Neural cell (in vitro differentiated cells): ENCODE measurements around the gene PDE1C. TPM values are rescaled to one million over a fixed set of nuclear protein-coding genes. Genes with fewer than 3 reads are reported as not detected.

Experiments used
- H2AFZ ChIP-seq: fragments of 200-600, 300-800 bp; sonication (generic), shearing (Covaris generic); 2 replicates; pipeline ENCODE4 v1.6.0; 2014; ENCODE audit warnings: low read depth, mild to moderate bottlenecking, antibody characterized with exemption, low read length, moderate library complexity
- H3F3A ChIP-seq: fragments of 200-600 bp; shearing (Covaris generic); 2 replicates; pipeline ENCODE4 v1.6.1; 2016; ENCODE audit warnings: mild to moderate bottlenecking, moderate library complexity, mixed read lengths, antibody characterized with exemption, low read length; ENCODE audit not compliant: insufficient read depth, poor library complexity, severe bottlenecking
- H3K27ac ChIP-seq: fragments of 200-600, 300-800 bp; sonication (generic), shearing (Covaris generic); 2 replicates; pipeline ENCODE4 v1.5.1; 2014; ENCODE audit warnings: mild to moderate bottlenecking, low read length, moderate library complexity
- H3K27me3 ChIP-seq: fragments of 300-800, 200-600 bp; sonication (generic), shearing (Covaris generic); 2 replicates; pipeline ENCODE4 v1.6.0; 2014; ENCODE audit warnings: mild to moderate bottlenecking, low read depth, low read length, moderate library complexity; ENCODE audit not compliant: insufficient read depth
- H3K36me3 ChIP-seq: fragments of 300-800, 200-600 bp; sonication (generic), shearing (Covaris generic); 2 replicates; pipeline ENCODE4 v1.5.1; 2014; ENCODE audit warnings: mild to moderate bottlenecking, antibody characterized with exemption, low read length, moderate library complexity; ENCODE audit not compliant: insufficient read depth
- H3K4me2 ChIP-seq: fragments of 300-800, 200-600 bp; sonication (generic), shearing (Covaris generic); 2 replicates; pipeline ENCODE4 v1.6.0; 2014; ENCODE audit warnings: mild to moderate bottlenecking, low read length
- H3K4me3 ChIP-seq: fragments of 300-800, 200-600 bp; sonication (generic), shearing (Covaris generic); 2 replicates; pipeline ENCODE4 v1.5.1; 2014; ENCODE audit warnings: mild to moderate bottlenecking, low read length, moderate library complexity
- H3K79me2 ChIP-seq: fragments of 200-600 bp; shearing (Covaris generic); replicated peaks from 2 replicates; pipeline ENCODE4 v1.6.0; 2014; ENCODE audit warnings: mild to moderate bottlenecking, low read length, moderate library complexity; ENCODE audit not compliant: insufficient read depth
- H3K9ac ChIP-seq: fragments of 300-800, 200-600 bp; sonication (generic), shearing (Covaris generic); 2 replicates; pipeline ENCODE4 v1.6.1; 2016; ENCODE audit warnings: mild to moderate bottlenecking, low read length, mixed read lengths
- H3K9me2 ChIP-seq: fragments of 200-600 bp; shearing (Covaris generic); 2 replicates; pipeline ENCODE4 v1.6.1; 2016; ENCODE audit warnings: mild to moderate bottlenecking, low read length, mixed read lengths; ENCODE audit not compliant: insufficient read depth
- H3K9me3 ChIP-seq: fragments of 200-600, 300-800 bp; sonication (generic), shearing (Covaris generic); 2 replicates; pipeline ENCODE4 v1.6.1; 2016; ENCODE audit warnings: mild to moderate bottlenecking, mixed run types, low read length, moderate library complexity, mixed read lengths
- H4K20me1 ChIP-seq: fragments of 200-600 bp; shearing (Covaris generic); 2 replicates; pipeline ENCODE4 v1.6.1; 2016; ENCODE audit warnings: mild to moderate bottlenecking, mixed run types; ENCODE audit not compliant: insufficient read depth
- CTCF ChIP-seq: fragments of 450-650 bp; IDR thresholded peaks from 2 replicates; pipeline ENCODE4 v1.5.1; 2014; ENCODE audit warnings: antibody characterized with exemption, mild to moderate bottlenecking, moderate library complexity; ENCODE audit not compliant: poor library complexity, severe bottlenecking
- EP300 ChIP-seq: fragments of 450-650 bp; conservative IDR thresholded peaks from 2 replicates; pipeline ENCODE4 v1.6.1; 2014; ENCODE audit warnings: antibody characterized with exemption, mild to moderate bottlenecking, moderate library complexity; ENCODE audit not compliant: poor library complexity, severe bottlenecking
- EZH2 ChIP-seq: fragments of 200-600, 300-800 bp; shearing (Covaris generic), sonication (generic); IDR thresholded peaks from 2 replicates; pipeline ENCODE4 v1.6.1; 2014; ENCODE audit warnings: antibody characterized with exemption, low read length, borderline replicate concordance, mild to moderate bottlenecking; ENCODE audit not compliant: insufficient read depth, poor library complexity, severe bottlenecking
- MXI1 ChIP-seq: fragments of 450-650 bp; conservative IDR thresholded peaks from 2 replicates; pipeline ENCODE4 v1.6.1; 2014; ENCODE audit warnings: antibody characterized with exemption, mild to moderate bottlenecking; ENCODE audit not compliant: poor library complexity, severe bottlenecking
- POLR2AphosphoS5 ChIP-seq: IDR thresholded peaks from 2 replicates; pipeline ENCODE4 v1.6.1; 2012
- RAD21 ChIP-seq: fragments of 450-650 bp; conservative IDR thresholded peaks from 2 replicates; pipeline ENCODE4 v1.6.1; 2014; ENCODE audit warnings: antibody characterized with exemption, mild to moderate bottlenecking, moderate library complexity
- REST ChIP-seq: IDR thresholded peaks from 2 replicates; pipeline ENCODE4 v1.6.1; 2012; ENCODE audit warnings: borderline replicate concordance
- SMC3 ChIP-seq: fragments of 450-650 bp; conservative IDR thresholded peaks from 2 replicates; pipeline ENCODE4 v1.6.1; 2014; ENCODE audit warnings: antibody characterized with exemption, mild to moderate bottlenecking, moderate library complexity; ENCODE audit not compliant: poor library complexity
- TAF1 ChIP-seq: IDR thresholded peaks from 2 replicates; pipeline ENCODE4 v1.6.1; 2012; ENCODE audit warnings: low read depth
- polyA plus RNA-seq: library from polyadenylated mRNA; depleted of rRNA; stranded (reverse); fragments of >200 nt; gene quantifications from 2 replicates; pipeline ENCODE4 v1.2.3, GENCODE V29; 2014

Gene PDE1C
- polyA plus RNA-seq, 1 donor from 2014 or later: 6.6 TPM

GRCh38 chr7:32005577-32005976 is 64.6 kb downstream of the PDE1C start:
- H3F3A ChIP-seq: no peaks in the 10 kb centered on the region
- no peaks in the 10 kb centered on the region for H3K36me3 ChIP-seq
- H3K4me3 ChIP-seq: no peak overlapping the region
- no peaks in the 10 kb centered on the region for H3K9me2 ChIP-seq
- H3K4me2 ChIP-seq: no peak overlapping the region
- H3K27ac ChIP-seq: no peak overlapping the region
- H3K79me2 ChIP-seq: no peaks in the 10 kb centered on the region
- no peaks in the 10 kb centered on the region for H4K20me1 ChIP-seq
- peaks cover 3% of the 10 kb centered on the region for H3K9me3 ChIP-seq
- H3K27me3 ChIP-seq: no peaks in the 10 kb centered on the region
- no peak overlapping the region for H3K9ac ChIP-seq
- H2AFZ ChIP-seq: no peak overlapping the region
- TF ChIP-seq REST (no peak), MXI1 (no peak), EP300 (no peak), SMC3 (no peak), EZH2 (no peak), TAF1 (no peak), RAD21 (no peak), CTCF (no peak), POLR2AphosphoS5 (no peak)

- Histone ChIP-seq H3K27ac (no peak overlapping the region), H3K4me3 (no peak overlapping the region), H3K79me2 (no peaks in the 10 kb centered on the region), H3F3A (no peaks in the 10 kb centered on the region), H3K9ac (no peak overlapping the region), H4K20me1 (no peaks in the 10 kb centered on the region), H3K27me3 (no peaks in the 10 kb centered on the region), H3K9me2 (no peaks in the 10 kb centered on the region), H2AFZ (no peak overlapping the region), H3K4me2 (no peak overlapping the region), H3K9me3 (peaks cover 3% of the 10 kb centered on the region), H3K36me3 (no peaks in the 10 kb centered on the region)
- no peak for TF ChIP-seq REST
- no peak for TF ChIP-seq EZH2
- no peak for TF ChIP-seq EP300
- no peak for TF ChIP-seq MXI1
- TF ChIP-seq SMC3: no peak
- TF ChIP-seq POLR2AphosphoS5: no peak
- TF ChIP-seq CTCF: no peak
- TF ChIP-seq RAD21: no peak
- no peak for TF ChIP-seq TAF1
These were observed 68.3 kb downstream of the PDE1C start for GRCh38 chr7:32001948-32002347.
